ENCODE measurements around the gene ZRSR2. TPM values are rescaled to one million over a fixed set of nuclear protein-coding genes. Genes with fewer than 3 reads are reported as not detected.
A peak's percentile ranks its signal among the peaks of the same experiment; 100 is the strongest.
"Not testable (repeated sequence)": the region's sequence is repeated elsewhere in the genome, so short reads cannot be mapped to it uniquely, and the experiment has no call there.

The ZRSR2 gene, protein sequence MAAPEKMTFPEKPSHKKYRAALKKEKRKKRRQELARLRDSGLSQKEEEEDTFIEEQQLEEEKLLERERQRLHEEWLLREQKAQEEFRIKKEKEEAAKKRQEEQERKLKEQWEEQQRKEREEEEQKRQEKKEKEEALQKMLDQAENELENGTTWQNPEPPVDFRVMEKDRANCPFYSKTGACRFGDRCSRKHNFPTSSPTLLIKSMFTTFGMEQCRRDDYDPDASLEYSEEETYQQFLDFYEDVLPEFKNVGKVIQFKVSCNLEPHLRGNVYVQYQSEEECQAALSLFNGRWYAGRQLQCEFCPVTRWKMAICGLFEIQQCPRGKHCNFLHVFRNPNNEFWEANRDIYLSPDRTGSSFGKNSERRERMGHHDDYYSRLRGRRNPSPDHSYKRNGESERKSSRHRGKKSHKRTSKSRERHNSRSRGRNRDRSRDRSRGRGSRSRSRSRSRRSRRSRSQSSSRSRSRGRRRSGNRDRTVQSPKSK
- total RNA-seq (5.5 TPM), polyA plus RNA-seq (ENCODE audit: insufficient read depth in 1 of 8, insufficient read length in 8 of 8, low replicate concordance in 1 of 8) (10 to 100 TPM; 10.1 to 15.3 (median 11.3) TPM)
- long read RNA-seq, donor 1, partial matches to known transcripts, result 0 of 17 reads
- long read RNA-seq, donor 1, other reads (novel, unspliced or antisense), result 16 of 17 reads
- long read RNA-seq, donor 2, result 0 reads
- long read RNA-seq, donor 3, partial matches to known transcripts, result 0 of 3 reads
- long read RNA-seq, donor 3, other reads (novel, unspliced or antisense), result 0 of 3 reads
- long read RNA-seq, donor 4, result 0 reads
- long read RNA-seq, donor 5, partial matches to known transcripts, result 5 of 7 reads
- long read RNA-seq, donor 5, other reads (novel, unspliced or antisense), result 0 of 7 reads
- long read RNA-seq, donor 6, partial matches to known transcripts, result 0 of 2 reads
- long read RNA-seq, donor 6, other reads (novel, unspliced or antisense), result 0 of 2 reads
- long read RNA-seq, donor 7, result 0 reads
- long read RNA-seq, donor 8, partial matches to known transcripts, result 0 of 3 reads
- long read RNA-seq, donor 8, other reads (novel, unspliced or antisense), result 0 of 3 reads
- long read RNA-seq, donor 9, result 0 reads
- long read RNA-seq, donor 10, result 0 reads
- long read RNA-seq, donor 11, partial matches to known transcripts, result 0 of 1 reads
- long read RNA-seq, donor 11, other reads (novel, unspliced or antisense), result 0 of 1 reads

DNA sequence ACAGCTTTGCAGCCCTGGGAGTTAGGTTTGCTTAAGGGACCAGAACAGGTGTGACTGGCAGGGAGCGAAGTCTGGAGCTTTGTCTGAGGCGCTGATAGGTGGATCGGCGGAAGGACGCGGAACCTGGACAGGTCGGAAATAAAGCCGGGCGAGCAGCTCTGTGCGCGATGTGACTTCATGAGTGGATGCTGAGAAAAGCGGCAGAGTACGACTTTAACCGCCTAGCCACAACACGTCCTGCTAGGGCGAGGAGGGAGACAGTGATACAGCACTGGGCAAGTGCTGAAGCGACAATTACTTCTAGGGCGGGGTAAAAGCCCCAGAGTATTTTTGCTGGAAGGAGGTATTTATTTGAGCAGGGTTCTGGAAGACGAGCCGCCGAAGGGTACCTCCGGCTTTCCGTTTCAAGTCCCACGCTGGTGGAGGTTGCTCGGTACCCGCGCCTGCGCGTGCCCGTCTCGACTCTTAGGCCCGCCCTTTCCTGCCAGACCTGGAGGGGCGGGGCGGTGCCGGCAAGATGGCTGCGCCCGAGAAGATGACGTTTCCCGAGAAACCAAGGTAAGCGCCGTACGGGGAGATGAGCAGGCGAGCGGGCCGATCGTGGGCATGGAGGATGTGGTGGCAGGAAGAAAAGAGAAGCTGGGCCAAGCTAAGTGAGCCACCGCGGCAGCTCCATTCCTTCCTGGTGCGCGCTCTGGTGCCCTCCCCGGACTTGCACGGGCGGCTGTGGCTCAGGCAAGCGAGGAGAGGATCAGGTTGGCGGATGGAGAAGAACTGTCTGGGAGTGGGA is at the start of gene ZRSR2:
Gene ZRSR2 (plus strand): TSS at position 506 of the 790 bp plus-strand sequence. CDS start 12 bp downstream, at position 518.
- no peaks in the 10 kb centered on the region for H3K9me3 ChIP-seq (replicated peaks; ENCODE audit: control insufficient read depth, low read depth, low read length)
- WGBS (ENCODE audit: insufficient coverage), result under 1% methylated on average over 53 of the region's 55 CpGs
- no peaks in the 10 kb centered on the region for H3K36me3 ChIP-seq (ENCODE audit: control insufficient read depth, insufficient read depth, low read length)
- H3K27me3 ChIP-seq (ENCODE audit: control insufficient read depth, insufficient read depth, low read length), result peaks cover 11% of the 10 kb centered on the region
- peak within 1 kb of the TSS; percentile 92 for H3K4me3 ChIP-seq (ENCODE audit: low read length)
- peak within 1 kb of the TSS; percentile 89 for H3K27ac ChIP-seq (ENCODE audit: low read length)
- H3K4me1 ChIP-seq (ENCODE audit: control insufficient read depth, insufficient read depth, low read length), result peaks cover 5% of the 10 kb centered on the region
- DNase-seq, result peak; percentile 89

DNA sequence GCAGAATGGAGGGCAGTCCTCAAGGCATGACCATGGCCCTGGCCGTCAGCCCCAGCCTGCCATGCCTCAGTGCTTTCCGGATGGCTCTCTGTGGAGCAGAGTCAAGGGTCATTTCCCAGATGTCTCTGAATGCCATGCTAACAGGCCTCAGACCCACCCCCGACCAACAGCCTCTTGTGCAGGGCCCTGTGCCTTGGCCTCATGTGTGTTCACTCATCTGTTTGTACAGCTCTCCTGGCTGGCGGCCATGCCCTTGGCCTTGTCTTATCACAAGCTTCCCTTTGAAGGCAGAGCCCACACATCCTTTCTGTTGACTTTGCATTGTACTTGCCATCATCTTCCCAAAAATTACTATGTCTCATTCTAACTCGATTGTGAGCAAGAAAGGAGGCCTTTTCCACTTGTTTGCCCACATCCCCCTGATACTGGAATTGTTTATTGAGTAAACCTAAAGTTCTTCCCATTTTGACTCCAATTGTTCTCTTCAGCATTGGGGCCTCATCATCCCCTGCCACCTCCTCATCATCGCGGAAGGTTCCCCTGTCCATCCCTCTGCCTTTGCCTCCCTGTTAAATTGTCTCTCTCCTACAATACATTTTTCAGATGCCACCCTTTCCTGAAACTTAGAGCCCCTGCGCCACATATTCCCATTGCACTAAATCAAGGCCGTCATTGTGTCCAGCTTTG is 46.0 kb upstream of the ZRSR2 start:
- H3K27me3 ChIP-seq (ENCODE audit: control insufficient read depth, insufficient read depth, low read length), result peaks cover 35% of the 10 kb centered on the region
- WGBS (ENCODE audit: insufficient coverage), result 85% methylated on average over 8 of the region's 9 CpGs

DNA sequence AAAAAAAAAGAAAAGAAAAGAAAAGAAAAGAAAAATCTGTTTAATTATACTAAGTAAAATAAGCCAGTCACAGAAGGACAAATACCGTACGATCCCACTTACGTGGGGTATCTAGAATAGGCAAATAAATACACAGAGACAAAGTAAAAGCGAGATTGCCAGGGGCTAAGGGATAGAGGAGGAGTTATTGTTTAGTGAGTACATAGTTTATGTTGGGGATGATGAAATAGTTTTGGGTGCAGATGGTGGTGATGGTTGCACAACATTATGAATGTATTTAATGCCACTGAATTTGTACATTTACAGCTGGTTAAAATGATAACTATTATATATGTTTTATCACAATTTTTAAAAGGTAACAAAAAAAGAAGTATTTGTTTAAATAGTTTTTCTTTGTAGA is 45.1 kb upstream of the ZRSR2 start:
- DNase-seq, result no peak
- 95% methylated on average over 4 of the region's 4 CpGs for WGBS (ENCODE audit: insufficient coverage)
- H3K36me3 ChIP-seq (ENCODE audit: control insufficient read depth, insufficient read depth, low read length), result no peaks in the 10 kb centered on the region

More for the DNA sequence above, 46.0 kb upstream of the ZRSR2 start:
- H3K4me3 ChIP-seq (ENCODE audit: low read length), result no peak overlapping the region
- no peaks in the 10 kb centered on the region for H3K9me3 ChIP-seq (replicated peaks; ENCODE audit: control insufficient read depth, low read depth, low read length)
- no peak overlapping the region for H3K27ac ChIP-seq (ENCODE audit: low read length)
- H3K36me3 ChIP-seq (ENCODE audit: control insufficient read depth, insufficient read depth, low read length), result no peaks in the 10 kb centered on the region
- H3K4me1 ChIP-seq (ENCODE audit: control insufficient read depth, insufficient read depth, low read length), result no peaks in the 10 kb centered on the region
- no peak for DNase-seq

DNA sequence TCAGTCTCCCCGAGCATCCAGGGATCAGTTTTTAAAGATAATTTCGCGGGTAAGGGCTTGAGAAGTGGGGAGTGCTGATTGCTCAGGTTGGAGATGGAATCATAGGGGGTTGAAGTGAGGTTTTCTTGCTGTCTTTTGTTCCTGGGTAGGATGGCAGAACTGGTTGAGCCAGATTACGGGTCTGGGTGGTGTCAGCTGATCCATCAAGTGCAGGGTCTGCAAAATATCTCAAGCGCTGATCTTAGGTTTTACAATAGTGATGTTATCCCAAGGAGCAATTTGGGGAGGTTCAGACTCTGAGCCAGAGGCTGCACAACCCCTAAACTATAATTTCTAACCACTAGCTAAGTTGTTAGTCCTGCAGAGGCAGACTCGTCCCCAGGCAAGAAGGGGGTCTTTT is 43.6 kb upstream of the ZRSR2 start:
- H3K27me3 ChIP-seq (ENCODE audit: control insufficient read depth, insufficient read depth, low read length), result peaks cover 30% of the 10 kb centered on the region
- not testable (repeated sequence) for H3K9me3 ChIP-seq (replicated peaks; ENCODE audit: control insufficient read depth, low read depth, low read length); H3K4me3 ChIP-seq (ENCODE audit: low read length); DNase-seq; H3K36me3 ChIP-seq (ENCODE audit: control insufficient read depth, insufficient read depth, low read length); H3K27ac ChIP-seq (ENCODE audit: low read length); H3K4me1 ChIP-seq (ENCODE audit: control insufficient read depth, insufficient read depth, low read length)
- 74% methylated on average over 3 of the region's 6 CpGs for WGBS (ENCODE audit: insufficient coverage)

More for the DNA sequence above, 45.1 kb upstream of the ZRSR2 start:
- no peak overlapping the region for H3K27ac ChIP-seq (ENCODE audit: low read length)
- no peaks in the 10 kb centered on the region for H3K4me1 ChIP-seq (ENCODE audit: control insufficient read depth, insufficient read depth, low read length)
- H3K4me3 ChIP-seq (ENCODE audit: low read length), result no peak overlapping the region
- no peaks in the 10 kb centered on the region for H3K9me3 ChIP-seq (replicated peaks; ENCODE audit: control insufficient read depth, low read depth, low read length)
- peaks cover 36% of the 10 kb centered on the region for H3K27me3 ChIP-seq (ENCODE audit: control insufficient read depth, insufficient read depth, low read length)

DNA sequence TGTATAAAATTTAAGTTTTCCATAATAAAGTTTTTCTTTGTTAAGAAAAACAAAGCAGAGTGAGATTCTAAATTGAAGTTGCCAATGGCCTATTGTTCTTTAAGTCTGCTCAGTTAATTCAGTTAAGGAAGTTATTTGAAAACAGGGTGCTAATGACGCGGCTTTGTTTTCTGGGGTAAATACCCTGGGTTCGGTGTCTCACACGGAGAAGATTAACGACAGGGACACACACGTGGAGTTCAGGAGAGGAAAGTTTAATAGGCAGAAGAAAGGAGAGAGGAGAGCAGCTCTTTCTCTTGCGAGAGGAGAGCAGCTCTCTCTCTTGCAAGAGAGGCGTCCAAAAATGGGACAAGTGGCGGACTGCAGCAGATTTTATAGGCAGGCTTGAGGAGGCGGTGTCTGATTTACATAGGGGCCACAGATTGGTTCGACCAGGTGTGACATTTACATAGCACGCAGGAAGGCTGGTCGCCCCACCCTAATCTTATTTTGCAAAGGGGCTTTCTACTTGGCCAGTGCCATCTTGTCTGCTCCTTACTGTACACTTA is 42.6 kb upstream of the ZRSR2 start:
- Histone ChIP-seq H3K4me1 (ENCODE audit: control insufficient read depth, insufficient read depth, low read length) (no peaks in the 10 kb centered on the region), H3K9me3 (replicated peaks; ENCODE audit: control insufficient read depth, low read depth, low read length) (no peaks in the 10 kb centered on the region), H3K4me3 (ENCODE audit: low read length) (no peak overlapping the region), H3K36me3 (ENCODE audit: control insufficient read depth, insufficient read depth, low read length) (no peaks in the 10 kb centered on the region), H3K27me3 (ENCODE audit: control insufficient read depth, insufficient read depth, low read length) (peaks cover 30% of the 10 kb centered on the region), H3K27ac (ENCODE audit: low read length) (no peak overlapping the region)
- no peak for DNase-seq
- 68% methylated on average over 12 of the region's 13 CpGs for WGBS (ENCODE audit: insufficient coverage)

DNA sequence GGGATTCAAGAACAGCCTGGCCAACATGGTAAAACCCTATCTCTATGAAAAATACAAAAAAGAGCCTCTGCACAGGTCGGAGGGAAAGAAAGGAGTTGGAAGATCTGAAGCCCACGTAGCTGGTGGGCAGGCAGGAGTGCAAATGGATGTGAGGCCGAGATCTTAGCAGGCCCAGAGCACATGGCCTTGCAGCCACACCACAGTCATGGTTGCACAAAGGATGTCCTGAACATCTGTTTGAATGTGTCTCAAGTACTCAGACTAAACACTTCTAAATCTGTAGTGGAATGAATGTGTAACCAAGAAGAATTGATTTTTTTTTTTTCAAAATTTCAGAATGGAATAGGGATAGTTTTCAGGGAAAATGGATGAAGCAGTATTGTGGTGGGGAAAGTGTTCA is 41.4 kb upstream of the ZRSR2 start:
- no CpG with 5 or more reads among the region's 3 CpGs for WGBS (ENCODE audit: insufficient coverage)
- Histone ChIP-seq H3K9me3 (replicated peaks; ENCODE audit: control insufficient read depth, low read depth, low read length) (no peaks in the 10 kb centered on the region), H3K4me3 (ENCODE audit: low read length) (no peak overlapping the region), H3K27me3 (ENCODE audit: control insufficient read depth, insufficient read depth, low read length) (peaks cover 26% of the 10 kb centered on the region), H3K27ac (ENCODE audit: low read length) (no peak overlapping the region), H3K4me1 (ENCODE audit: control insufficient read depth, insufficient read depth, low read length) (no peaks in the 10 kb centered on the region), H3K36me3 (ENCODE audit: control insufficient read depth, insufficient read depth, low read length) (no peaks in the 10 kb centered on the region)
- no peak for DNase-seq

DNA sequence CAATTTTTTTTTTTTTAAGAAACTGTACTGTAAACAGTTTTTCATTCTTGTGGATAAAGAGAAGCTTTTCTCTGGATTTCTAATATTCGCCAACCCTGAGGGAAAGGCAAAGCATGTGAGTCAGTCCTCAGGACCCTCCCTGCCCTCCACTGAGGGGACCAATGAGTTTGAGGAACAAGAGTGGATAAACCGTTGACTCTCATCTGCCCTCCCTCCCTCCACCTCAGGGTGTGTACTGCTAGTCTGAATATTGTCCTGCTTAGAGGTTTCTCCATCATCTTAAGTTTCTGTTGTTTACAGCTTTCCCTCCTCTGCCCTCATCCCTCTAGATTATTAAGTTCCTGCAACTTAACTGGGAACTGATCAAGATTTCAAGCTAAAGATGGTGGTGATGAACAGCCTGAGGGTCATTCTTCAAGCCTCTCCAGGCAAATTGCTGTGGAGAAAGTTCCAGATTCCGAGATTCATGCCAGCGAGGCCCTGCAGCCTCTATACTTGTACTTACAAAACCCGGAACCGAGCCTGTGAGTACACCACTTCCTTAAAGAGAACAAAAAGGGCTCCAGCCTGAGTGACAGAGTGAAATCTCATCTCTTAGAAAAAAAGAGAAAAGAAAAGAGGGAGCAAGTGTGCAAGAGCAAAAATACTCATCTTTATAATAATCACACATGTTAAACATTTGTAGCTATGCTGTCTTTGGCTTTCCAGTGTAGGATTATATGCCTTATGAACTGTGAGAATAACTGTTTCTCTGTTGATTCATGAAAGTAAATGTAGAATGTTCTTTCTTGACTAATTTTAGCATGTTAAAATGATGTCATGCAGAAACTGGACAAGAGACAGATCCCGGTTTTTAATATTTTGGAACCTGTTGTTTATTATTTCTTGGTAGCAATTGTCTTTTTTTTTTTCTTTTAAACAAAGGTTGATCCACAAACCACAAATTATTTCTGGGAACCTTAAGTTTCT is 40.4 kb upstream of the ZRSR2 start:
- H3K27me3 ChIP-seq (ENCODE audit: control insufficient read depth, insufficient read depth, low read length), result peaks cover 17% of the 10 kb centered on the region
- WGBS (ENCODE audit: insufficient coverage), result no CpG with 5 or more reads among the region's 7 CpGs
- no peak overlapping the region for H3K4me3 ChIP-seq (ENCODE audit: low read length)
- H3K36me3 ChIP-seq (ENCODE audit: control insufficient read depth, insufficient read depth, low read length), result no peaks in the 10 kb centered on the region
- peak overlapping the region; percentile 66 for H3K27ac ChIP-seq (ENCODE audit: low read length)
- DNase-seq, result peak; percentile 43
- H3K4me1 ChIP-seq (ENCODE audit: control insufficient read depth, insufficient read depth, low read length), result no peaks in the 10 kb centered on the region
- H3K9me3 ChIP-seq (replicated peaks; ENCODE audit: control insufficient read depth, low read depth, low read length), result no peaks in the 10 kb centered on the region

DNA sequence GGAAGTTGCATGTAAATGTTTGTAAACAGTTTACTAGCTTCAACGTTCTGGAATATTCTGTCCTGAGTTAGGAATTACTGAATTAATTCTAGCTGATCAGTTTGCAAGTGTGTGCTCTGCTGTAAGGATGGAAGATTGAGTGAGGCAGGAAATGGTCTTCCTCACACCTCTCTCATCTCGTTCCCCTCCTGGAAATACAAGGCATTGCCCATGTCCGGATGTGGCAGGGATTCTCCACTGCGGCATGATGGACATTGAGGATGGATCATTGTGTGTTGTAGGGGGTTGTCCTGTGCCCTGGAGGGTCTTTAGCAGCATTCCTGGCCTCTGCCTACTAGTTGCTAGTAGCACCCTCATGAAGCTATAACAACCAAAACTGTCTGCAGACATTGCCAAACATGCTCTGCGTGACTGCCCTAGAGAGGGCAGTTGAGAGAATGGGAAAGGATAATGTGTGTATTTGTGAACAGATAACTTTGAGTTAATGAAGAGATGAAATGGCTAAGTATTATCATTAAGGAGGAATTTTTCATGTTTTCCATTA is 39.6 kb upstream of the ZRSR2 start:
- 100% methylated on average over 1 of the region's 5 CpGs for WGBS (ENCODE audit: insufficient coverage)
- H3K36me3 ChIP-seq (ENCODE audit: control insufficient read depth, insufficient read depth, low read length), result no peaks in the 10 kb centered on the region
- peak overlapping the region; percentile 39 for H3K27ac ChIP-seq (ENCODE audit: low read length)
- peaks cover 17% of the 10 kb centered on the region for H3K27me3 ChIP-seq (ENCODE audit: control insufficient read depth, insufficient read depth, low read length)
- H3K4me3 ChIP-seq (ENCODE audit: low read length), result no peak overlapping the region
- H3K4me1 ChIP-seq (ENCODE audit: control insufficient read depth, insufficient read depth, low read length), result no peaks in the 10 kb centered on the region
- no peaks in the 10 kb centered on the region for H3K9me3 ChIP-seq (replicated peaks; ENCODE audit: control insufficient read depth, low read depth, low read length)
- no peak for DNase-seq
